ENCODE results near the gene CAMKV. TPM values are rescaled to one million over a fixed set of nuclear protein-coding genes. Genes with fewer than 3 reads are reported as not detected.

CAMKV gene
- total RNA-seq, 2 experiments from 2014 or later, result 1.8 to 2.1 TPM

DNA sequence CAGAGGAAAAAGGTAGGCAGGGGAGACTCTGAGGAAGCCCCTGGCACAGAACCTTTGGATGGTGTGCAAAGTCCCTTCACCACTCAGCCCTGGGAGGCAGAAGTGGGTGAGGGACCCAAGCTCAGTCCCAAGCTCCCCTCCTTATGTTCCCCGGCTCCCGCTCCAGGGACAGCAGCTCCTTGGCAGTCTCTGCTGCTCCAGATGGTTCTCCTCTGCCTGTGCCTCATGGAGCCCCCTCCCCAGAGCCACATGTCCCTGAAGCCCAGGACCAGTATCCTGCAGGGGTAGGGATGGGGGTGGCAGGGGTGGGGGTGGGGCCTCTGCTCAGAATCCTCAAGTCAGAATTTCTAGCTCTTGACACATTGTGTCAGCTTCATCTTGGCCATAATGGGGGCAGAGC is 8.0 kb upstream of the CAMKV start:
- POLR2A ChIA-PET, result interaction anchor here (1.2 kb wide), 1 partner anchor 12 kb away, joined by 3 read pairs; no protein-coding TSS in a partner anchor
- H3K9me3 Mint-ChIP-seq, result no peaks in the 10 kb centered on the region
- no peaks in the 10 kb centered on the region for H3K36me3 Mint-ChIP-seq (ENCODE audit: low read depth)
- H3K4me3 Mint-ChIP-seq, result no peak overlapping the region
- DNase-seq, result no peak
- peaks cover 2% of the 10 kb centered on the region for H3K4me1 Mint-ChIP-seq (ENCODE audit: low read depth)
- no peak for ATAC-seq
- intact Hi-C loops (cut with micrococcal nuclease), result no loop called here
- CTCF ChIA-PET, result interaction anchor here (0.6 to 1.4 kb wide), 2 partner anchors 13 to 22 kb away, joined by 3 to 4 read pairs; no protein-coding TSS in a partner anchor
- TF ChIP-seq, protein P1, sequence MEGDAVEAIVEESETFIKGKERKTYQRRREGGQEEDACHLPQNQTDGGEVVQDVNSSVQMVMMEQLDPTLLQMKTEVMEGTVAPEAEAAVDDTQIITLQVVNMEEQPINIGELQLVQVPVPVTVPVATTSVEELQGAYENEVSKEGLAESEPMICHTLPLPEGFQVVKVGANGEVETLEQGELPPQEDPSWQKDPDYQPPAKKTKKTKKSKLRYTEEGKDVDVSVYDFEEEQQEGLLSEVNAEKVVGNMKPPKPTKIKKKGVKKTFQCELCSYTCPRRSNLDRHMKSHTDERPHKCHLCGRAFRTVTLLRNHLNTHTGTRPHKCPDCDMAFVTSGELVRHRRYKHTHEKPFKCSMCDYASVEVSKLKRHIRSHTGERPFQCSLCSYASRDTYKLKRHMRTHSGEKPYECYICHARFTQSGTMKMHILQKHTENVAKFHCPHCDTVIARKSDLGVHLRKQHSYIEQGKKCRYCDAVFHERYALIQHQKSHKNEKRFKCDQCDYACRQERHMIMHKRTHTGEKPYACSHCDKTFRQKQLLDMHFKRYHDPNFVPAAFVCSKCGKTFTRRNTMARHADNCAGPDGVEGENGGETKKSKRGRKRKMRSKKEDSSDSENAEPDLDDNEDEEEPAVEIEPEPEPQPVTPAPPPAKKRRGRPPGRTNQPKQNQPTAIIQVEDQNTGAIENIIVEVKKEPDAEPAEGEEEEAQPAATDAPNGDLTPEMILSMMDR (IDR thresholded peaks at IDR 0.05), result no peak
- no peak overlapping the region for H3K27ac Mint-ChIP-seq
- no peaks in the 10 kb centered on the region for H3K27me3 Mint-ChIP-seq

DNA sequence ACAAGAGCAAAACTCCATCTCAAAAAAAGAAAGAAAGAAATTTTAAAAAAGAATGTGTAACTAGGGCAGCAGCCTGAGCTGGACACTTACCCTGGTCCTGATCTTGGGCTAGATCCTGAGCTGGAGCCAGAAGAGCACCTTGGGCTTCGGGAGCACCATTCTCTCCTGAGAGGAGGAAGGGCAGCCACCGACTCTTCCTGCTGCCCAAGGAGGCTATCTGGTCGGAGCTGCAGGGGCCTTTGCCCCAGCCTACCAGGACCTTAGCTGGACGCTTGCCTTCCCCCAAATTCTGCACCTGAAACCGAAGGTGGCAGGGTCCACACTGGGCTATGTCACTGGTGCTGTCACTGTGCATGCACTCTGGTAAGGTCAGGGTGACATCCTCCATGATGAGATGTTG is 6.9 kb upstream of the CAMKV start:
- intact Hi-C loops (cut with micrococcal nuclease), result no loop called here
- CTCF ChIA-PET, result no interaction called here

DNA sequence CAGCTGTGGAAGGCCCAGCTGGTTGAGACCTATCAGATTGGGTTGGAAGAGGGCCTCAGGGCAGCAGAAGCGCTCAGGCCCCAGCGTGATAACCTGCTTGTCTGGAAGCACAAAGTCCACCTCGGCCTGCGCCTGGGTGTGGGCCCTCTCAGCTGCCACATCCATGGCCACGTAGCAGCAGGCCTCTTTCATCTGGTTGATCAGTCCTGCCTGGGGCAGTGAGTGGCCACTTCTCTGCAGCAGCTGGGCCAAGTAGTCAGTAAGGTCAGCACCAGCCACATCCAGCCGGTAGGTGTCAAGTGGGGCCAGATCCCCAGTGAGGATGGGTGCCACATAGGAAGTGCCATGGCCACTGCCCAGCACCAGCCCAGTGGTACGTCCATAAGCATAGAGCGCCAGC is 3.9 kb upstream of the CAMKV start:
- Mint-ChIP-seq H3K36me3 (ENCODE audit: low read depth) (no peaks in the 10 kb centered on the region), H3K9me3 (no peaks in the 10 kb centered on the region), H3K27me3 (peaks cover 15% of the 10 kb centered on the region), H3K4me1 (ENCODE audit: low read depth) (peaks cover 2% of the 10 kb centered on the region), H3K27ac (no peak overlapping the region), H3K4me3 (no peak overlapping the region)
- CTCF ChIA-PET, result interaction anchor here (2.6 kb wide), 1 partner anchor 34 kb away, joined by 9 read pairs; no protein-coding TSS in a partner anchor
- intact Hi-C loops (cut with micrococcal nuclease), result no loop called here
- DNase-seq (no peak), ATAC-seq (no peak)
- POLR2A ChIA-PET, result interaction anchor here (1.1 kb wide), 1 partner anchor 11 kb away, joined by 3 read pairs; no protein-coding TSS in a partner anchor
- TF ChIP-seq, protein P1 (IDR thresholded peaks at IDR 0.05), result no peak

More for the DNA sequence above, 6.9 kb upstream of the CAMKV start:
- TF ChIP-seq, protein P1 (IDR thresholded peaks at IDR 0.05), result no peak
- no peak overlapping the region for H3K4me3 Mint-ChIP-seq
- ATAC-seq, result no peak
- H3K9me3 Mint-ChIP-seq, result no peaks in the 10 kb centered on the region
- DNase-seq, result no peak
- H3K36me3 Mint-ChIP-seq (ENCODE audit: low read depth), result no peaks in the 10 kb centered on the region
- peaks cover 2% of the 10 kb centered on the region for H3K4me1 Mint-ChIP-seq (ENCODE audit: low read depth)
- POLR2A ChIA-PET, result no interaction called here
- H3K27me3 Mint-ChIP-seq, result peaks cover under 1% of the 10 kb centered on the region
- no peak overlapping the region for H3K27ac Mint-ChIP-seq

DNA sequence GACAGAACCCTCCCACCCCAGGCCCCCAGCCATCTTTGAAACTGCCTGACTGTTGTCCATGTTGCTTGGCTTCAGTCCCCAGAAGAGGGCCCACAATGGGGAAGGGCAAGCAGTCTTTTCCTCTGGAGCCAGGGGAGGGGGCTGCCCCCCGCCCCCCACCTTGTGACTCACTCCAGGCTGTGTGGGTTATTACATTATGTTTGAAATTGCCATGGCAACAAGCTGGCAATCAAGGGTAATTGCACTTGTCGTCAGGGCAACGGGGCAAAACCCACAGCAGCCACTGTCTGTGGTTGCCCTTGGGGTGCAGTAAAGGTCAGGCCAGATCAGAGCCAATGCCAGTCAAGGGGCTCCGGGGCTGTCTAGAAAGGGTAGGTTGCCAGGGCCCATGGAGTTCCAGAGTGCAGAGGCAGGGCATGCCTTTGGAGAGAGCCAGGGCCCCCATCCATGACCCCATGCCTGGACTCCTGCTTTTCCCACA is 3.1 kb upstream of the CAMKV start:
- ChIA-PET CTCF (interaction anchor here (1.3 to 2.6 kb wide), 2 partner anchors 31 to 34 kb away, joined by 3 to 9 read pairs; no protein-coding TSS in a partner anchor), POLR2A (interaction anchor here (1.2 kb wide), 1 partner anchor 10 kb away, joined by 6 read pairs; no protein-coding TSS in a partner anchor)
- Mint-ChIP-seq H3K4me3 (no peak overlapping the region), H3K36me3 (ENCODE audit: low read depth) (no peaks in the 10 kb centered on the region), H3K4me1 (ENCODE audit: low read depth) (peaks cover 2% of the 10 kb centered on the region), H3K9me3 (no peaks in the 10 kb centered on the region), H3K27me3 (peaks cover 22% of the 10 kb centered on the region), H3K27ac (no peak overlapping the region)
- intact Hi-C loops (cut with micrococcal nuclease), result no loop called here
- DNase-seq, result peak; percentile 62
- peak; percentile 57 for ATAC-seq
- TF ChIP-seq, protein P1 (IDR thresholded peaks at IDR 0.05), result no peak

DNA sequence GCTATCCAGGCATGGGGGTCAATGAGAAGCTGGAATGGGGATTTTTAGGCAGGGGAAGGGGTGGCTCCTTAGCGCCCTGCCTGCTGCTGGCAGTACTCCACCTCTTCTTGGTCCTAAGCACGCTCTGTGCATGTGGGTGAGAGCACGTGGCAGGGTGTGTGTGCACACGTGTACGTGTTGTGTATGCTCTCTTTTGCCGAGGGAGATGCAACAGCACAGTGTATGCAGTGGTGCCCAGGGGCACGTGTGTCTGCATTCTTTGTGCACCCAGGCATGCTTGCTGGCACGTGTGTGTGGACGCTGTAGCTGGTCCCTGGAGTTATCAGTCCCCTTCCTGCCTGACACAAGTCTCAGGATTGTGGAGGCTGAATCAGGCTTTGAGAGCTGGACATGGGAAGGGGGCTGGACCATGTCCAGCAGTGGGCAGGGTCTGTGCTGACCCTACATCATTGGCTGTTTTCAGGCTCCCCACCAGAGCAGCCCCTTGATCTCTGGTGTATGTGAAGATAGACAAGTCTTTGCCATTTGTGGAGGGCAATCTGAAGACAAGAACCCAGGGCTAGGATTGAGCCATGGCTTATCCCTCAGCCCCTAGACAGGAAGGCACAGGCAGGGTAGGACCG is 1.9 kb upstream of the CAMKV start:
- ChIA-PET POLR2A (interaction anchor here (1.2 kb wide), 1 partner anchor 9 kb away, joined by 6 read pairs; no protein-coding TSS in a partner anchor), CTCF (interaction anchor here (0.6 to 2.6 kb wide), 6 partner anchors 11 to 70 kb away, joined by 3 to 9 read pairs (median 4); no protein-coding TSS in a partner anchor)
- DNase-seq (no peak), ATAC-seq (no peak)
- Mint-ChIP-seq H3K27me3 (peaks cover 31% of the 10 kb centered on the region), H3K9me3 (no peaks in the 10 kb centered on the region), H3K4me1 (ENCODE audit: low read depth) (peaks cover 2% of the 10 kb centered on the region), H3K36me3 (ENCODE audit: low read depth) (no peaks in the 10 kb centered on the region), H3K4me3 (no peak overlapping the region), H3K27ac (no peak overlapping the region)
- intact Hi-C loops (cut with micrococcal nuclease), result no loop called here
- TF ChIP-seq, protein P1 (IDR thresholded peaks at IDR 0.05), result no peak

All from activated CD8-positive, alpha-beta T cell treated with anti-CD3 and anti-CD28 coated beads for 36 hours (primary cell).